Measurements from ENCODE around the gene CCR3.

Gene CCR3

GRCh38 chr3:46299608-46300460 lies 57.6 kb downstream of the CCR3 start:
- TF ChIP-seq TEAD4 (IDR thresholded peaks at IDR 0.05) (no peak), CREB1 (IDR thresholded peaks at IDR 0.05; ENCODE audit: low read depth) (no peak), TAF1 (IDR thresholded peaks at IDR 0.05; ENCODE audit: low read depth) (no peak), EP300 (IDR thresholded peaks at IDR 0.05; ENCODE audit: borderline replicate concordance) (no peak), YY1 (IDR thresholded peaks at IDR 0.05; ENCODE audit: low read depth) (no peak), REST (IDR thresholded peaks at IDR 0.05; ENCODE audit: low read depth) (no peak), ZBTB7A (IDR thresholded peaks at IDR 0.05; ENCODE audit: low read depth) (no peak), TCF12 (IDR thresholded peaks at IDR 0.05; ENCODE audit: low read depth) (no peak), CEBPB (IDR thresholded peaks at IDR 0.05) (no peak), RAD21 (IDR thresholded peaks at IDR 0.05; ENCODE audit: low read depth) (no peak), EGR1 (IDR thresholded peaks at IDR 0.05) (no peak), NFIC (IDR thresholded peaks at IDR 0.05) (no peak), MAX (IDR thresholded peaks at IDR 0.05) (no peak)

- TF ChIP-seq ZBTB7A (IDR thresholded peaks at IDR 0.05; ENCODE audit: low read depth) (no peak), CEBPB (IDR thresholded peaks at IDR 0.05) (no peak), NFIC (IDR thresholded peaks at IDR 0.05) (no peak), RAD21 (IDR thresholded peaks at IDR 0.05; ENCODE audit: low read depth) (no peak), TAF1 (IDR thresholded peaks at IDR 0.05; ENCODE audit: low read depth) (no peak), TCF12 (IDR thresholded peaks at IDR 0.05; ENCODE audit: low read depth) (no peak), EP300 (IDR thresholded peaks at IDR 0.05; ENCODE audit: borderline replicate concordance) (no peak), EGR1 (IDR thresholded peaks at IDR 0.05) (no peak), USF1 (IDR thresholded peaks at IDR 0.05) (no peak), TEAD4 (IDR thresholded peaks at IDR 0.05) (no peak), CREB1 (IDR thresholded peaks at IDR 0.05; ENCODE audit: low read depth) (no peak), YY1 (IDR thresholded peaks at IDR 0.05; ENCODE audit: low read depth) (no peak), MAX (IDR thresholded peaks at IDR 0.05) (no peak), REST (IDR thresholded peaks at IDR 0.05; ENCODE audit: low read depth) (no peak), FOXM1 (IDR thresholded peaks at IDR 0.05; ENCODE audit: borderline replicate concordance, low read depth) (no peak)
Observed at GRCh38 chr3:46300461-46300789, 58.2 kb downstream of the CCR3 start.

- TF ChIP-seq ZBTB7A (IDR thresholded peaks at IDR 0.05; ENCODE audit: low read depth): no peak
- TF ChIP-seq CREB1 (IDR thresholded peaks at IDR 0.05; ENCODE audit: low read depth): no peak
- no peak for TF ChIP-seq TEAD4 (IDR thresholded peaks at IDR 0.05)
- TF ChIP-seq REST (IDR thresholded peaks at IDR 0.05; ENCODE audit: low read depth): no peak
- TF ChIP-seq TCF12 (IDR thresholded peaks at IDR 0.05; ENCODE audit: low read depth): no peak
Observed at GRCh38 chr3:46301122-46301835, 59.0 kb downstream of the CCR3 start.

- TF ChIP-seq ZBTB7A (IDR thresholded peaks at IDR 0.05; ENCODE audit: low read depth) (no peak), NFIC (IDR thresholded peaks at IDR 0.05) (no peak), CREB1 (IDR thresholded peaks at IDR 0.05; ENCODE audit: low read depth) (no peak), USF1 (IDR thresholded peaks at IDR 0.05) (no peak), YY1 (IDR thresholded peaks at IDR 0.05; ENCODE audit: low read depth) (no peak), TCF12 (IDR thresholded peaks at IDR 0.05; ENCODE audit: low read depth) (no peak), EGR1 (IDR thresholded peaks at IDR 0.05) (no peak), FOXM1 (IDR thresholded peaks at IDR 0.05; ENCODE audit: borderline replicate concordance, low read depth) (no peak), RAD21 (IDR thresholded peaks at IDR 0.05; ENCODE audit: low read depth) (no peak), EP300 (IDR thresholded peaks at IDR 0.05; ENCODE audit: borderline replicate concordance) (no peak), TEAD4 (IDR thresholded peaks at IDR 0.05) (no peak), TAF1 (IDR thresholded peaks at IDR 0.05; ENCODE audit: low read depth) (no peak), MAX (IDR thresholded peaks at IDR 0.05) (no peak), REST (IDR thresholded peaks at IDR 0.05; ENCODE audit: low read depth) (no peak), CEBPB (IDR thresholded peaks at IDR 0.05) (no peak)
Observed at GRCh38 chr3:46303240-46303639, 61.0 kb downstream of the CCR3 start.

All from Ishikawa (cell line).